Measurements from ENCODE around the gene TAX1BP3. TPM values are rescaled to one million over a fixed set of nuclear protein-coding genes. Genes with fewer than 3 reads are reported as not detected.
"Not testable (repeated sequence)": the region's sequence is repeated elsewhere in the genome, so short reads cannot be mapped to it uniquely, and the experiment has no call there.

The TAX1BP3 gene, protein sequence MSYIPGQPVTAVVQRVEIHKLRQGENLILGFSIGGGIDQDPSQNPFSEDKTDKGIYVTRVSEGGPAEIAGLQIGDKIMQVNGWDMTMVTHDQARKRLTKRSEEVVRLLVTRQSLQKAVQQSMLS
- total RNA-seq, result 64.2 TPM
- polyA plus RNA-seq, result 129 TPM

DNA sequence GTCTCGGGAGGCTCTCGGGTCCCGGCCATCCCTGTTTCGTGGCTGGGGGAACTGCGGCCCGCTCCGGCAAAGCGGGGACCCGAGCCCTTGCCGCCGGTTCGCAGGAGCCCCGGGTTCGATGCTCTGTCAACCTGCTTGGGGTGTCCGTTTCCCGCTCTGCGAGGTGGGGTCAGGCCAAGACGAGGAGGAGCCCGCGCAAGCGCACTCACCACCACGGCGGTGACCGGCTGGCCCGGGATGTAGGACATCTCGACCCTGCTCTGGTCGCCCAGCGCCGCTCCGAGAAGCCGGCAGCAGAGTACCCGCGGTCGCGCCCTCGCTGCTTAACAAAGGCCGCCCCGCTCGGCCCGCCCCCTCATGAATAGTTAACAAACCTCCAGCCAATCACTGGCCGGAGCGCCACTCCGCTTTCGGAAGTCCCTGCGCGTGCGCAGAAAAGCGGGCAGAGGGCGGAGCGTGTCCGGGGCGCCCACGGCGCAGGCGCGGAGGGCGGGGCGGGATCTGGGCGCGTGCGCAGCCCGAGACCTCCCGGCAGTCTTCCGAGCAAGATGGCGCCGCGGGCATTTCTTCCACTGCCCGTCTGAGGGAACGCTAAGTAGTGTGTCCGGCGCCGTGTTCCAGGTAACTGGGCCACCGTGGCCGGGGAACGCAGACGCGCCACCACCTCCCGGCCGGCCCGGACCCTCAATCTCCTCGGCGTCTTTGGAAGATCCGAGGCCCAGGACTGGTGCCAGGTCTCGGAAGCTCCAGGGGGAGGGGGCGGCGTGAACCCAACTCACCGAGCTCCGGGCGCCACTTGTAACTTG, at the start of gene TAX1BP3, which contains the start of gene EMC6:
Gene TAX1BP3 (minus strand): TSS at position 300 of the 806 bp plus-strand sequence. CDS start 52 bp downstream, at position 248.
Gene EMC6 (plus strand): TSS at position 534 of the 806 bp plus-strand sequence. CDS start 335 bp downstream, outside the sequence.
- DNase-seq (ENCODE audit: extremely low spot score), result peak; percentile 96
- under 1% methylated on average over 89 of the region's 89 CpGs for WGBS
- Histone ChIP-seq H3K36me3 (ENCODE audit: insufficient read depth) (no peaks in the 10 kb centered on the region), H3K27ac (ENCODE audit: low read depth) (peak within 1 kb of the TSS; percentile 96), H3K4me1 (ENCODE audit: insufficient read depth) (no peaks in the 10 kb centered on the region), H3K4me3 (ENCODE audit: low read depth, low read length) (peak within 1 kb of the TSS; percentile 81)

- Histone ChIP-seq H3K27ac (ENCODE audit: low read depth) (no peak overlapping the region), H3K36me3 (ENCODE audit: insufficient read depth) (peaks cover 13% of the 10 kb centered on the region), H3K4me3 (ENCODE audit: low read depth, low read length) (no peak overlapping the region), H3K4me1 (ENCODE audit: insufficient read depth) (no peaks in the 10 kb centered on the region)
- 87% methylated on average over 8 of the region's 8 CpGs for WGBS
- DNase-seq (ENCODE audit: extremely low spot score), result no peak
Measured at GRCh38 chr17:3715296-3715695, 46.9 kb upstream of the TAX1BP3 start.

DNA sequence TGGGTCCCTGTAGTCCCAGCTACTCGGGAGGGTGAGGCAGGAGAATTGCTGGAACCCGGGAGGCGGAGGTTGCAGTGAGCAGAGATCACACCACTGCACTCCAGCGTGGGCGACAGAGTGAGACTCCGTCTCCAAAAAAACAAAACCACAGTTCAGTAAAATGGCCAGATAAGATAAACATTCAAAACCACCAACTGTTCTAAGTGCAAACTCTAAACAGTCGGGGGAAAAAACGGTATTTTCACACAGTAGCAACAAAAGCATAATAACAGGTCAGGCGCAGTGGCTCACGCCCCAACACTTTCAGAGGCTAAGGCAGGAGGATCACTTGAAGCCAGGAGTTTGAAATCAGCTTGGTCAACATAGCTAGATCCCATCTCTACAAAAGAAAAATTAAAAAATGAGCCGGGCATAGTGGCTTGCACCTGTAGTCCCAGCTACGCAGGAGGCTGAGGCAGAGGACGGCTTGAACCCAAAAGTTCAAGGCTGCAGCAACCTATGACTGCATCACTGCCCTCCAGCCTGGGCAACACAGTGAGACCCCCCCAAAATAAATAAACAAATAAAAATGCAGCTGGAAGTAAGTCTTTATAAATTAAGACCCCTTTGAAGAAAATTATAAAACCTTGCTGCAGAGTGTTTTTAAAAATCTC, 44.6 kb upstream of the TAX1BP3 start:
- no peak for DNase-seq (ENCODE audit: extremely low spot score)
- 83% methylated on average over 13 of the region's 13 CpGs for WGBS
- no peaks in the 10 kb centered on the region for H3K4me1 ChIP-seq (ENCODE audit: insufficient read depth)
- no peak overlapping the region for H3K27ac ChIP-seq (ENCODE audit: low read depth)
- peaks cover 13% of the 10 kb centered on the region for H3K36me3 ChIP-seq (ENCODE audit: insufficient read depth)
- H3K4me3 ChIP-seq (ENCODE audit: low read depth, low read length), result no peak overlapping the region

GRCh38 chr17:3710951-3711383, 42.6 kb upstream of the TAX1BP3 start:
- 73% methylated on average over 5 of the region's 5 CpGs for WGBS
- peaks cover 8% of the 10 kb centered on the region for H3K36me3 ChIP-seq (ENCODE audit: insufficient read depth)
- DNase-seq (ENCODE audit: extremely low spot score), result no peak
- H3K27ac ChIP-seq (ENCODE audit: low read depth), result peak overlapping the region; percentile 16
- no peak overlapping the region for H3K4me3 ChIP-seq (ENCODE audit: low read depth, low read length)
- H3K4me1 ChIP-seq (ENCODE audit: insufficient read depth), result no peaks in the 10 kb centered on the region

DNA sequence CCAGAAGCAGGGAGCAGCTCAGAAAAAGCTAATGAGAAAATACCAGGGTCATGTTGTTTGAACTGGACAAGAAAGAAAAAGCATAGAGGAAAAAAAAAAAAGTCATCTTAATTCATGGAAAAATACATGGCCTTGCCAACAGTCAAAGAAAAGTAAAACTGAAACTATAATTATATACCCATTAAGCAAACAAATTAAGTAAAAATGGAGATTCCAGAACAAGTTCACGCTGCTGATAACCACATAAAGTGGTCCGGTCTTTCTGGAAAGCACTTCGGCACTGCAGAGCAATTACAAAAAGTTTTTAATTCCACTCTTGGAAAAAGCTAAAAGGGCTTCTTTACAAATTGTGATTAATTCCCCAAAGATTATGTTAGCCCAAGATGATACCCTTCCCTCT, 40.0 kb upstream of the TAX1BP3 start:
- no peak for DNase-seq (ENCODE audit: extremely low spot score)
- H3K36me3 ChIP-seq (ENCODE audit: insufficient read depth), result no peaks in the 10 kb centered on the region
- no peak overlapping the region for H3K27ac ChIP-seq (ENCODE audit: low read depth)
- H3K4me3 ChIP-seq (ENCODE audit: low read depth, low read length), result no peak overlapping the region
- no peaks in the 10 kb centered on the region for H3K4me1 ChIP-seq (ENCODE audit: insufficient read depth)
- 73% methylated on average over 3 of the region's 3 CpGs for WGBS

DNA sequence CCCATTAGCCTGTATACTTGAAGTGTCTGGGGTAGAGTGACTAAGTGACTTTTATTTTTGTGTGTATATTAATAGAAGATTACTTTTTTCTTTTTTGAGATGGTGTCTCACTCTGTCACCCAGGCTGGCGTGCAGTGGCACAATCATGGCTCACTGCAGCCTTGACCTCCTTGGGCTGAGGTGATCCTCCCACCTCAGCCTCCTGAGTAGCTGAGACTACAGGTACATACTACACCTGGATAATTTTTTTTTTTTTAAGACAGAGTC, 37.3 kb upstream of the TAX1BP3 start:
- WGBS, result 83% methylated on average over 1 of the region's 1 CpG
- not testable (repeated sequence) for H3K4me3 ChIP-seq (ENCODE audit: low read depth, low read length); H3K4me1 ChIP-seq (ENCODE audit: insufficient read depth); H3K27ac ChIP-seq (ENCODE audit: low read depth); H3K36me3 ChIP-seq (ENCODE audit: insufficient read depth); DNase-seq (ENCODE audit: extremely low spot score)

DNA sequence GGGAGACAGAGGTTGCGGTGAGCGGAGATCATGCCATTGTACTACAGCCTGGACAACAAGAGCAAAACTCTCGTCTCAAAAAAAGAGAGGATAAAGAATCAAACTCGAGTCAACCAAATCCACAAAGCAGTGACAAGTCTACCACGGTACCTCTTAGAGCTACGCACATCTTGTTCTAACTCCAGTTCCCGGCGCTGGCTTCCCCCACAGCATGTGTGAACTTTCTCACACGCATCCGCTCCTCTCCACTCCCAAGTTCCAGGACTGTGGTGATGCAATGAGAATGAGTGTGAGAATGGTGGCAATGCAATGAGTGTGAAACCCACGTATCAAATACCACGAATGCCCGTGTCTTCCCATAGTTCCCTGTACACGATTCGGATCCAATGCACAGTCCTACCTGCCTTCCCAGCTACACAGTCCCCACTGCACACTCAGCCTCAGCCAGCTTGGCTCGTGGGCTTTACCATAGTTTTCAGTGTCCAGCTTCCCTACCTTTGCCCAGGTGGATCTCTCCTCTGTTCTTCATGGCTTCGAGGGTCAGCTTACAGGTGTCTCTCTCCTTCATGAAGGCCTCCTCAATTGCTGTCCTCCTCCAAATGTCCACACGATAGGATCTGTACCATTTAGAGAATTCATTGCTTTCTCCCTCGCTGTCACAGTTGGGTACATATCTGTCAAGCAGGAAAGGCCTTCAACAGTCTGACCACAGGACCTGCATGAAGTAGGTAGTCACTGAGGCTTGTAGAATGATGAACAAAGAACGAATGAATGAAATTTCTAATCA, 36.7 kb upstream of the TAX1BP3 start:
- no peak overlapping the region for H3K4me3 ChIP-seq (ENCODE audit: low read depth, low read length)
- no peak for DNase-seq (ENCODE audit: extremely low spot score)
- no peaks in the 10 kb centered on the region for H3K36me3 ChIP-seq (ENCODE audit: insufficient read depth)
- 88% methylated on average over 20 of the region's 20 CpGs for WGBS
- no peaks in the 10 kb centered on the region for H3K4me1 ChIP-seq (ENCODE audit: insufficient read depth)
- H3K27ac ChIP-seq (ENCODE audit: low read depth), result no peak overlapping the region

- H3K4me1 ChIP-seq (ENCODE audit: insufficient read depth); DNase-seq (ENCODE audit: extremely low spot score); H3K36me3 ChIP-seq (ENCODE audit: insufficient read depth); H3K27ac ChIP-seq (ENCODE audit: low read depth); H3K4me3 ChIP-seq (ENCODE audit: low read depth, low read length): not testable (repeated sequence)
- WGBS, result 87% methylated on average over 7 of the region's 7 CpGs
Measured at GRCh38 chr17:3702041-3702539, 33.7 kb upstream of the TAX1BP3 start.

DNA sequence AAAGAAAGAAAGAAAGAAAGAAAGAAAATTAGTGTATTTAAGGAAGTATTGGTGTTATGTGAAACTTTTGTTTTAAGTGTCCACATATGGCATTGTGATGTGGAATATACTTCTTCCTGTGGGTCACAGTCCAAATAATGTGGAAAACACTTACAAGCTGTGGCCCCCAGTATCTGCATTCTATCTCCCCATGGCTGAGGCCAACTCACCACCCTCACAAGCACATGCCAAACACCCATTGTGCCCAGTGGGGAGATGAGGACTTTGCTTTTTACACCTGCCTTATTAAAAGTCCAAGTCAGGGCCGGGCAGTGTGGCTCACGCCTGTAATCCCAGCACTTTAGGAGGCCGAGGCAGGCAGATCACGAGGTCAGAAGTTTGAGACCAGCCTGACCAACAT, 31.6 kb upstream of the TAX1BP3 start:
- DNase-seq (ENCODE audit: extremely low spot score), result no peak
- Histone ChIP-seq H3K36me3 (ENCODE audit: insufficient read depth) (no peaks in the 10 kb centered on the region), H3K4me3 (ENCODE audit: low read depth, low read length) (no peak overlapping the region), H3K4me1 (ENCODE audit: insufficient read depth) (no peaks in the 10 kb centered on the region), H3K27ac (ENCODE audit: low read depth) (no peak overlapping the region)
- 89% methylated on average over 4 of the region's 4 CpGs for WGBS

DNA sequence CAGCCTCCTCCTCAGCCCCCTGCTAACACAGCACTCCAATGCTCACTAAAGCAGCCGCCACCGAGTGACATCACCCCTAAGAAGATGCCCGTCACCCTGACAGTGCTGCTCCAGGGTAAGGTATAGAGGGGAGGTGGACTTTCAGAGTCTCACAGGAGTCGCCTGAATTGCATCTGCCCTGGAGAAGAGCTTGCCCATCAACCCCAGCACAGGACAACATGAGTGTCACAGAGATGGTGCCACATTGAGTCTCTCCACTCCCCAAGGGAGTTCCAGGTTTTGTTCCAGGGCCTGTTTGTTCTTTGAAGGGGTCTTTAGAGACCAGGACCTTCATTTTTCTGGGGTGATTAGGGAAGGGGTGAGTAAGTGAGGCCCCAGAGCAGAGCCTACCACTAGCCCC, 29.8 kb upstream of the TAX1BP3 start:
- WGBS, result 86% methylated on average over 4 of the region's 4 CpGs
- no peaks in the 10 kb centered on the region for H3K36me3 ChIP-seq (ENCODE audit: insufficient read depth)
- DNase-seq (ENCODE audit: extremely low spot score), result no peak
- no peaks in the 10 kb centered on the region for H3K4me1 ChIP-seq (ENCODE audit: insufficient read depth)
- H3K27ac ChIP-seq (ENCODE audit: low read depth), result no peak overlapping the region
- H3K4me3 ChIP-seq (ENCODE audit: low read depth, low read length), result no peak overlapping the region

- WGBS, result 49% methylated on average over 12 of the region's 12 CpGs
- H3K27ac ChIP-seq (ENCODE audit: low read depth), result no peak overlapping the region
Measured at GRCh38 chr17:3697103-3697476, 28.7 kb upstream of the TAX1BP3 start.

GRCh38 chr17:3695723-3696411, 27.5 kb upstream of the TAX1BP3 start, which contains the start of gene P2RX5:
P2RX5 (minus strand) TSS chr17:3696155; CDS start chr17:3696005, 150 bp downstream.
- Histone ChIP-seq H3K27ac (ENCODE audit: low read depth) (no peak within 1 kb of the TSS), H3K4me1 (ENCODE audit: insufficient read depth) (no peaks in the 10 kb centered on the region), H3K4me3 (ENCODE audit: low read depth, low read length) (peak within 1 kb of the TSS; percentile 41), H3K36me3 (ENCODE audit: insufficient read depth) (no peaks in the 10 kb centered on the region)
- WGBS, result under 1% methylated on average over 65 of the region's 65 CpGs
- no peak for DNase-seq (ENCODE audit: extremely low spot score)

More at GRCh38 chr17:3697103-3697476, 28.7 kb upstream of the TAX1BP3 start:
- H3K36me3 ChIP-seq (ENCODE audit: insufficient read depth), result no peaks in the 10 kb centered on the region
- H3K4me3 ChIP-seq (ENCODE audit: low read depth, low read length), result no peak overlapping the region
- H3K4me1 ChIP-seq (ENCODE audit: insufficient read depth), result no peaks in the 10 kb centered on the region
- DNase-seq (ENCODE audit: extremely low spot score), result no peak

All from urinary bladder (tissue), 4 donors.